HL-60 (cell line): ENCODE measurements around the gene SDSL.

Experiments
- DNase-seq, 2 experiments: peaks; one replicate each; pipeline ENCODE4 v3.0.0-alpha.2; 2010 to 2020; ENCODE audit warnings: low read depth in 1 of 2, low spot score in 1 of 2
- H3K27ac ChIP-seq: fragments of 250-450 bp; sonication (Bioruptor Pico); replicated peaks from 2 replicates; pipeline ENCODE4 v1.5.1; 2020; ENCODE audit warnings: mild to moderate bottlenecking, moderate library complexity
- H3K27me3 ChIP-seq: fragments of 250-450 bp; sonication (Bioruptor Pico); 2 replicates; pipeline ENCODE4 v1.5.1; 2021; ENCODE audit warnings: mild to moderate bottlenecking, moderate library complexity; ENCODE audit not compliant: insufficient read depth, poor library complexity, severe bottlenecking
- H3K4me3 ChIP-seq: replicated peaks from 2 replicates; pipeline ENCODE4 v1.5.1; 2011; ENCODE audit warnings: mild to moderate bottlenecking, control low read depth, low read length; ENCODE audit not compliant: insufficient read depth
- GABPA ChIP-seq: IDR thresholded peaks from 2 replicates; pipeline ENCODE4 v1.6.1; 2012; ENCODE audit warnings: low read depth
- POLR2AphosphoS5 ChIP-seq: IDR thresholded peaks from 2 replicates; pipeline ENCODE4 v1.6.1; 2012; ENCODE audit warnings: low read depth
- SPI1 ChIP-seq: IDR thresholded peaks from 2 replicates; pipeline ENCODE4 v1.6.1; 2012; ENCODE audit warnings: low read depth, mild to moderate bottlenecking, borderline replicate concordance
- TF ChIP-seq, protein P1 (sequence below): IDR thresholded peaks from one replicate; pipeline ENCODE4 v1.5.1; 2011; ENCODE audit warnings: low read length, control low read depth, inconsistent platforms; ENCODE audit not compliant: insufficient read depth
- TF ChIP-seq, protein P2 (sequence below): IDR thresholded peaks from 2 replicates; pipeline ENCODE4 v1.6.1; 2012; ENCODE audit warnings: low read depth; ENCODE audit not compliant: insufficient replicate concordance

SDSL gene

DNA sequence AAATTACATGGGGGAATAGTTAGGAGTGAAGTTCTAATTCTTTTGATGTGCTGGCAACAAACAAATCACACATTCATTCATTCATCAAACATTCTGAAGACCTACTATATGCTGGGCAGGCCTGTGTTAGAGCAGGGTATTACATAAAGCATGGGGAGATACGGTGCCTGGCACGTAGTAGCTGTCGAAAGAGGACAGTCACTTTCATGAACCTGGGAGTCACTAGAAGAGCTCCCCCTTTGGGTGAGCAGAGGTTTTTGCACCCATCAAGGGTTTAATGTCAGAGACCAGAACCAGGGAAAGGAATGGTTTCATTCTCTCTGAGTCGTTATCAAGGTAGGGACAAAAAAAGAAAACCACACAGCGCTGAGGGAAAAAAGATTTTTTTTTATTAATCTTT is 39.5 kb downstream of the SDSL start:
- Histone ChIP-seq H3K27ac (no peak overlapping the region), H3K27me3 (peaks cover 38% of the 10 kb centered on the region), H3K4me3 (no peak overlapping the region)
- peak; percentile 20 to 51 for DNase-seq
- TF ChIP-seq, protein P1, sequence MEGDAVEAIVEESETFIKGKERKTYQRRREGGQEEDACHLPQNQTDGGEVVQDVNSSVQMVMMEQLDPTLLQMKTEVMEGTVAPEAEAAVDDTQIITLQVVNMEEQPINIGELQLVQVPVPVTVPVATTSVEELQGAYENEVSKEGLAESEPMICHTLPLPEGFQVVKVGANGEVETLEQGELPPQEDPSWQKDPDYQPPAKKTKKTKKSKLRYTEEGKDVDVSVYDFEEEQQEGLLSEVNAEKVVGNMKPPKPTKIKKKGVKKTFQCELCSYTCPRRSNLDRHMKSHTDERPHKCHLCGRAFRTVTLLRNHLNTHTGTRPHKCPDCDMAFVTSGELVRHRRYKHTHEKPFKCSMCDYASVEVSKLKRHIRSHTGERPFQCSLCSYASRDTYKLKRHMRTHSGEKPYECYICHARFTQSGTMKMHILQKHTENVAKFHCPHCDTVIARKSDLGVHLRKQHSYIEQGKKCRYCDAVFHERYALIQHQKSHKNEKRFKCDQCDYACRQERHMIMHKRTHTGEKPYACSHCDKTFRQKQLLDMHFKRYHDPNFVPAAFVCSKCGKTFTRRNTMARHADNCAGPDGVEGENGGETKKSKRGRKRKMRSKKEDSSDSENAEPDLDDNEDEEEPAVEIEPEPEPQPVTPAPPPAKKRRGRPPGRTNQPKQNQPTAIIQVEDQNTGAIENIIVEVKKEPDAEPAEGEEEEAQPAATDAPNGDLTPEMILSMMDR = peak; percentile 60
- TF ChIP-seq, protein P2, sequence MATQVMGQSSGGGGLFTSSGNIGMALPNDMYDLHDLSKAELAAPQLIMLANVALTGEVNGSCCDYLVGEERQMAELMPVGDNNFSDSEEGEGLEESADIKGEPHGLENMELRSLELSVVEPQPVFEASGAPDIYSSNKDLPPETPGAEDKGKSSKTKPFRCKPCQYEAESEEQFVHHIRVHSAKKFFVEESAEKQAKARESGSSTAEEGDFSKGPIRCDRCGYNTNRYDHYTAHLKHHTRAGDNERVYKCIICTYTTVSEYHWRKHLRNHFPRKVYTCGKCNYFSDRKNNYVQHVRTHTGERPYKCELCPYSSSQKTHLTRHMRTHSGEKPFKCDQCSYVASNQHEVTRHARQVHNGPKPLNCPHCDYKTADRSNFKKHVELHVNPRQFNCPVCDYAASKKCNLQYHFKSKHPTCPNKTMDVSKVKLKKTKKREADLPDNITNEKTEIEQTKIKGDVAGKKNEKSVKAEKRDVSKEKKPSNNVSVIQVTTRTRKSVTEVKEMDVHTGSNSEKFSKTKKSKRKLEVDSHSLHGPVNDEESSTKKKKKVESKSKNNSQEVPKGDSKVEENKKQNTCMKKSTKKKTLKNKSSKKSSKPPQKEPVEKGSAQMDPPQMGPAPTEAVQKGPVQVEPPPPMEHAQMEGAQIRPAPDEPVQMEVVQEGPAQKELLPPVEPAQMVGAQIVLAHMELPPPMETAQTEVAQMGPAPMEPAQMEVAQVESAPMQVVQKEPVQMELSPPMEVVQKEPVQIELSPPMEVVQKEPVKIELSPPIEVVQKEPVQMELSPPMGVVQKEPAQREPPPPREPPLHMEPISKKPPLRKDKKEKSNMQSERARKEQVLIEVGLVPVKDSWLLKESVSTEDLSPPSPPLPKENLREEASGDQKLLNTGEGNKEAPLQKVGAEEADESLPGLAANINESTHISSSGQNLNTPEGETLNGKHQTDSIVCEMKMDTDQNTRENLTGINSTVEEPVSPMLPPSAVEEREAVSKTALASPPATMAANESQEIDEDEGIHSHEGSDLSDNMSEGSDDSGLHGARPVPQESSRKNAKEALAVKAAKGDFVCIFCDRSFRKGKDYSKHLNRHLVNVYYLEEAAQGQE = no peak

DNA sequence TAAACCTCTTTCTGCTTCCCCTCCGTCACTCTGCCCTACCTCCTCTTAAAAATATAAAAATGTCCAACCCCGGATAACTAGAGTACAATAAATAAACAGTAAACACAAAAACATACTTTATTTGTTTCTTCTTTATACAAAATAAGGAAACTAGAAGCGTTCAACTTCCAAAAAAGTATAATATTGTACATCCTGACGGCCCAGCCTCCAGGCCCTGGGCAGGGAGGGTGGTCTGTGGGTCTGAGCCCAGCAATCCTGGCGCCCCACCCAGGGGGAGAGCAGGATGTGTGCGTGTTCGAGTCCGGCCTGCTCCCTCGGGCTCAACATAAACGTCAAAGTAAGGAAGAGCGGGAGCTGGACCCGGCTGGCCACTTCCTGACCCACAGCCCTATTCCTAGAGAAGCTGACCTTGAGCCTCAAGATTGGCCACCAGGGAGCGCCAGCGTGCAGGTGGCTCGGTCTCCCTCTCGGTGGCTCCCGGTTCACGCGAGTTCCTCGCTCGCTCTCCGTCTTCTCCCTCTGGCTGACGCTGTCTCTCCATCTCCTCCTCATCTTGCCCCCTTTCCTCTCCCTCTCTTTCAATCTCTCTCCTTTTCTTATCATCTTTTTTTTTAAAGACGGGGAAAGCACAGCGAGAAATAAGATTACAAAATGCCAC is 40.1 kb downstream of the SDSL start:
- Histone ChIP-seq H3K27me3 (peaks cover 41% of the 10 kb centered on the region), H3K27ac (no peak overlapping the region), H3K4me3 (no peak overlapping the region)
- peak; percentile 47 to 74 for DNase-seq
- TF ChIP-seq, protein P1 = peak; percentile 92
- TF ChIP-seq SPI1 (no peak), POLR2AphosphoS5 (no peak)
- TF ChIP-seq, protein P2 = no peak

DNA sequence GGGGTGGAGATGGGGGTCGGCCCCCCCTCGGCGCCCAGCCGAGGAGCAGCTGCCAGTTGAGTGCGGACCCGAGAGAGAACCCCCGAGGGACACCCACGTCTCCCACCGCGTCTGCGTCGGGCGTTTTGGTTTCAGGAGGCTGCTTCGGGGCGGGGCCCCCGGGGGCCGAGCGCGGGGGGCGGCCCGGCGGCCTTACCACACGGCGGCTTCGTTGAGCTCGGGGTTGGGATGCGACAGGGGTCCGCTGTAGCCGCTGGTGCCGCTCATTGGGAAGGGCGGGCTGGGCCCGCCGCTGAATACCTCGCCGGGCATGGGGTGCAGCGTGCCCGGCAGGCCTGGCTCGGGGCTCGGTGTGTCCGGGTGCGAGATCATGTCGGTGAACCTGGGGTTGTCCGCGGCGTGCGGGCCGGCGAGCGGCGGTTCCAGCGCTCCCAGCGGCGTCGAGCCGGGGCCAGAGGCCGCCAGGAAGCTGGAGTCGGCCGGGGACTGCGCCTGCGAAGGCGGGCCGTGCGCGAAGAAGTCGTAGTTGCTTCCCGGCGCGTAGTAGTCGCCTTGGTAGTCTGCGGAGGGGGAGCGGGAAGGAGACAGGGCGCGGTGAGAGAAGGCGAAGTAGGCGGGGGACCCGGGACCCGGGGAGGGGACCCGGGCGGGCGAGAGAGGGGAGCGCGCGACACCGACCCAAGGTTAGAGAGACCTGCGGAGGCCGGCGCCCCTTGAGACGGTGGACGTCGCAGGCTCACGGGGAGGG is 41.0 kb downstream of the SDSL start:
- Histone ChIP-seq H3K27me3 (peaks cover 51% of the 10 kb centered on the region), H3K4me3 (no peak overlapping the region), H3K27ac (no peak overlapping the region)
- TF ChIP-seq POLR2AphosphoS5 (no peak), SPI1 (no peak), GABPA (no peak)
- TF ChIP-seq, protein P1 = no peak
- TF ChIP-seq, protein P2 = no peak
- no peak for DNase-seq
